HEK293T (cell line): Measurements from ENCODE around the gene ACOT7.

ENCODE experiments used
- CTCF ChIA-PET: fragments of 350-600 bp; formaldehyde crosslinking; extraction: SDS; loops from one replicate; lab custom pipeline; 2021; ENCODE audit warnings: antibody characterized with exemption, inconsistent platforms; lab: Yijun Ruan, JAX
- POLR2A ChIA-PET: fragments of 350-600 bp; formaldehyde crosslinking; extraction: SDS; loops from one replicate; lab custom pipeline; 2020; ENCODE audit warnings: antibody characterized with exemption, inconsistent platforms; lab: Yijun Ruan, JAX
- DNase-seq: peaks from one replicate; pipeline ENCODE4 v3.0.0; 2012; ENCODE audit warnings: mixed read lengths; ENCODE audit errors: extremely low spot score
- ARNT ChIP-seq: fragments of 450-650 bp; IDR thresholded peaks from 2 replicates; pipeline ENCODE4 v1.6.1; 2017; ENCODE audit warnings: mild to moderate bottlenecking
- BHLHE40 ChIP-seq: fragments of 450-650 bp; IDR thresholded peaks from 2 replicates; pipeline ENCODE4 v1.6.1; 2016; ENCODE audit warnings: mild to moderate bottlenecking, moderate library complexity, borderline replicate concordance
- CTBP1 ChIP-seq: fragments of 450-650 bp; IDR thresholded peaks from 2 replicates; pipeline ENCODE4 v1.6.1; 2016; ENCODE audit warnings: borderline replicate concordance
- ELF4 ChIP-seq: fragments of 450-650 bp; IDR thresholded peaks from 2 replicates; pipeline ENCODE4 v1.6.1; 2017; ENCODE audit warnings: antibody characterized with exemption
- FOXA1 ChIP-seq: fragments of 450-650 bp; IDR thresholded peaks from 2 replicates; pipeline ENCODE4 v1.6.1; 2016; ENCODE audit warnings: mild to moderate bottlenecking
- FOXK2 ChIP-seq: fragments of 450-650 bp; IDR thresholded peaks from 2 replicates; pipeline ENCODE4 v1.6.1; 2016; ENCODE audit warnings: mild to moderate bottlenecking
- FOXM1 ChIP-seq: fragments of 450-650 bp; IDR thresholded peaks from 2 replicates; pipeline ENCODE4 v1.6.1; 2017; ENCODE audit warnings: mild to moderate bottlenecking, borderline replicate concordance
- HDGF ChIP-seq: fragments of 450-650 bp; IDR thresholded peaks from 2 replicates; pipeline ENCODE4 v1.6.1; 2017; ENCODE audit warnings: antibody characterized with exemption, borderline replicate concordance
- L3MBTL2 ChIP-seq: fragments of 450-650 bp; conservative IDR thresholded peaks from 2 replicates; pipeline ENCODE4 v1.6.1; 2016; ENCODE audit warnings: mild to moderate bottlenecking
- LEF1 ChIP-seq: fragments of 450-650 bp; IDR thresholded peaks from 2 replicates; pipeline ENCODE4 v1.6.1; 2017; ENCODE audit warnings: mild to moderate bottlenecking, borderline replicate concordance
- NFRKB ChIP-seq: fragments of 450-650 bp; IDR thresholded peaks from 2 replicates; pipeline ENCODE4 v1.6.1; 2016; ENCODE audit warnings: mild to moderate bottlenecking, moderate library complexity
- PKNOX1 ChIP-seq: fragments of 450-650 bp; IDR thresholded peaks from 2 replicates; pipeline ENCODE4 v1.6.1; 2016
- SP1 ChIP-seq: fragments of 450-650 bp; IDR thresholded peaks from 2 replicates; pipeline ENCODE4 v1.6.1; 2017
- SUZ12 ChIP-seq: fragments of 450-650 bp; IDR thresholded peaks from 2 replicates; pipeline ENCODE4 v1.6.1; 2016; ENCODE audit warnings: mild to moderate bottlenecking
- TARDBP ChIP-seq: fragments of 450-650 bp; IDR thresholded peaks from 2 replicates; pipeline ENCODE4 v1.6.1; 2016
- ZNF384 ChIP-seq: fragments of 450-650 bp; IDR thresholded peaks from 2 replicates; pipeline ENCODE4 v1.6.1; 2016

ACOT7 gene

GRCh38 chr1:6330410-6330911 is 63.1 kb downstream of the ACOT7 start:
- TF ChIP-seq FOXM1, result no peak
- no peak for TF ChIP-seq HDGF
- TF ChIP-seq NFRKB, result no peak
- ChIA-PET POLR2A (no interaction called here), CTCF (no interaction called here)
- DNase-seq, result no peak

- no peak for DNase-seq
- TF ChIP-seq ARNT (no peak), FOXK2 (no peak), FOXM1 (no peak), FOXA1 (no peak), ELF4 (no peak), LEF1 (no peak), L3MBTL2 (no peak), TARDBP (no peak), SUZ12 (no peak), HDGF (no peak), ZNF384 (no peak), PKNOX1 (no peak), BHLHE40 (no peak), NFRKB (no peak)
- ChIA-PET CTCF (interaction anchor here (0.5 to 1.3 kb wide), 2 partner anchors 91 to 125 kb away, joined by 3 to 4 read pairs; no protein-coding TSS in a partner anchor), POLR2A (no interaction called here)
Observed at GRCh38 chr1:6329851-6330250, 63.7 kb downstream of the ACOT7 start.

- ChIA-PET POLR2A (no interaction called here), CTCF (interaction anchor here (0.6 to 1.3 kb wide), 2 partner anchors 91 to 151 kb away, joined by 3 read pairs; no protein-coding TSS in a partner anchor)
- no peak for DNase-seq
- TF ChIP-seq FOXK2, result no peak
- no peak for TF ChIP-seq CTBP1
- no peak for TF ChIP-seq ELF4
- TF ChIP-seq ZNF384, result no peak
- no peak for TF ChIP-seq TARDBP
- TF ChIP-seq HDGF, result no peak
- no peak for TF ChIP-seq FOXM1
- no peak for TF ChIP-seq LEF1
- no peak for TF ChIP-seq NFRKB
- no peak for TF ChIP-seq FOXA1
- TF ChIP-seq SP1, result no peak
- TF ChIP-seq ARNT, result no peak
- TF ChIP-seq PKNOX1, result no peak
- TF ChIP-seq BHLHE40, result no peak
- TF ChIP-seq L3MBTL2, result no peak
- no peak for TF ChIP-seq SUZ12
Observed at GRCh38 chr1:6329396-6329795, 64.2 kb downstream of the ACOT7 start.

GRCh38 chr1:6328696-6329095 is 64.9 kb downstream of the ACOT7 start:
- no peak for TF ChIP-seq ELF4
- no peak for TF ChIP-seq FOXM1
- TF ChIP-seq TARDBP, result no peak
- no peak for TF ChIP-seq LEF1
- TF ChIP-seq PKNOX1, result no peak
- ChIA-PET CTCF (interaction anchor here (1.3 kb wide), 1 partner anchor 90 kb away, joined by 3 read pairs; no protein-coding TSS in a partner anchor), POLR2A (no interaction called here)
- no peak for DNase-seq

- no peak for TF ChIP-seq BHLHE40
- TF ChIP-seq NFRKB, result no peak
- no peak for TF ChIP-seq FOXA1
- TF ChIP-seq L3MBTL2, result no peak
- no peak for TF ChIP-seq FOXK2
- TF ChIP-seq ARNT, result no peak
- no peak for DNase-seq
- POLR2A ChIA-PET, result no interaction called here
- CTCF ChIA-PET, result no interaction called here
Observed at GRCh38 chr1:6328091-6328490, 65.5 kb downstream of the ACOT7 start.

- ChIA-PET CTCF (no interaction called here), POLR2A (interaction anchor here (0.7 kb wide), 1 partner anchor 9 kb away, joined by 4 read pairs; no protein-coding TSS in a partner anchor)
- DNase-seq, result no peak
- no peak for TF ChIP-seq BHLHE40
- TF ChIP-seq FOXK2, result no peak
- no peak for TF ChIP-seq SUZ12
- TF ChIP-seq LEF1, result no peak
- no peak for TF ChIP-seq HDGF
- no peak for TF ChIP-seq FOXM1
- TF ChIP-seq FOXA1, result no peak
- no peak for TF ChIP-seq ELF4
- TF ChIP-seq NFRKB, result no peak
- TF ChIP-seq ARNT, result no peak
- TF ChIP-seq L3MBTL2, result no peak
- TF ChIP-seq PKNOX1, result no peak
Observed at GRCh38 chr1:6325482-6325881, 68.1 kb downstream of the ACOT7 start.
